PFSK-1 (cell line): ENCODE measurements around the gene SAMD4A.

ENCODE experiments used
- FOXP2 ChIP-seq: optimal IDR thresholded peaks from 2 replicates; pipeline ENCODE3; 2011; ENCODE audit warnings: borderline replicate concordance, control low read depth, inconsistent platforms; ENCODE audit not compliant: insufficient read depth; ENCODE audit errors: extremely low read length, extremely low read depth
- POLR2AphosphoS5 ChIP-seq: IDR thresholded peaks from 2 replicates; pipeline ENCODE4 v1.6.1; 2012; ENCODE audit warnings: low read depth, mild to moderate bottlenecking, control low read depth, low read length, moderate library complexity
- SIN3A ChIP-seq: IDR thresholded peaks from 2 replicates; pipeline ENCODE4 v1.6.1; 2012; ENCODE audit warnings: mild to moderate bottlenecking, low read length, moderate library complexity, borderline replicate concordance; ENCODE audit not compliant: insufficient read depth
- TAF1 ChIP-seq: IDR thresholded peaks from 2 replicates; pipeline ENCODE4 v1.6.1; 2012; ENCODE audit warnings: low read length, control low read depth, borderline replicate concordance; ENCODE audit not compliant: insufficient read depth
- TF ChIP-seq, protein P1 (sequence below), 2 experiments: IDR thresholded peaks; 2 replicates each; pipeline versions ENCODE4 v1.6.1 to v1.8.0; 2011 to 2012; ENCODE audit warnings: low read depth in 2 of 2, low read length in 2 of 2, control low read depth in 1 of 2, inconsistent platforms in 1 of 2, mild to moderate bottlenecking in 1 of 2, moderate library complexity in 1 of 2; ENCODE audit not compliant: insufficient read depth in 1 of 2

SAMD4A gene

GRCh38 chr14:54702492-54702891 is 135.6 kb downstream of the SAMD4A start:
- TF ChIP-seq POLR2AphosphoS5 (no peak), SIN3A (no peak)

- TF ChIP-seq FOXP2, result no peak
- TF ChIP-seq, protein P1, sequence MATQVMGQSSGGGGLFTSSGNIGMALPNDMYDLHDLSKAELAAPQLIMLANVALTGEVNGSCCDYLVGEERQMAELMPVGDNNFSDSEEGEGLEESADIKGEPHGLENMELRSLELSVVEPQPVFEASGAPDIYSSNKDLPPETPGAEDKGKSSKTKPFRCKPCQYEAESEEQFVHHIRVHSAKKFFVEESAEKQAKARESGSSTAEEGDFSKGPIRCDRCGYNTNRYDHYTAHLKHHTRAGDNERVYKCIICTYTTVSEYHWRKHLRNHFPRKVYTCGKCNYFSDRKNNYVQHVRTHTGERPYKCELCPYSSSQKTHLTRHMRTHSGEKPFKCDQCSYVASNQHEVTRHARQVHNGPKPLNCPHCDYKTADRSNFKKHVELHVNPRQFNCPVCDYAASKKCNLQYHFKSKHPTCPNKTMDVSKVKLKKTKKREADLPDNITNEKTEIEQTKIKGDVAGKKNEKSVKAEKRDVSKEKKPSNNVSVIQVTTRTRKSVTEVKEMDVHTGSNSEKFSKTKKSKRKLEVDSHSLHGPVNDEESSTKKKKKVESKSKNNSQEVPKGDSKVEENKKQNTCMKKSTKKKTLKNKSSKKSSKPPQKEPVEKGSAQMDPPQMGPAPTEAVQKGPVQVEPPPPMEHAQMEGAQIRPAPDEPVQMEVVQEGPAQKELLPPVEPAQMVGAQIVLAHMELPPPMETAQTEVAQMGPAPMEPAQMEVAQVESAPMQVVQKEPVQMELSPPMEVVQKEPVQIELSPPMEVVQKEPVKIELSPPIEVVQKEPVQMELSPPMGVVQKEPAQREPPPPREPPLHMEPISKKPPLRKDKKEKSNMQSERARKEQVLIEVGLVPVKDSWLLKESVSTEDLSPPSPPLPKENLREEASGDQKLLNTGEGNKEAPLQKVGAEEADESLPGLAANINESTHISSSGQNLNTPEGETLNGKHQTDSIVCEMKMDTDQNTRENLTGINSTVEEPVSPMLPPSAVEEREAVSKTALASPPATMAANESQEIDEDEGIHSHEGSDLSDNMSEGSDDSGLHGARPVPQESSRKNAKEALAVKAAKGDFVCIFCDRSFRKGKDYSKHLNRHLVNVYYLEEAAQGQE (IDR thresholded peaks at IDR 0.05; ENCODE audit: insufficient read depth in 1 of 2, low read depth in 2 of 2, low read length in 2 of 2), result no peak
- no peak for TF ChIP-seq TAF1
- no peak for TF ChIP-seq SIN3A
- no peak for TF ChIP-seq POLR2AphosphoS5
Observed at GRCh38 chr14:54703082-54703481, 136.2 kb downstream of the SAMD4A start.

DNA sequence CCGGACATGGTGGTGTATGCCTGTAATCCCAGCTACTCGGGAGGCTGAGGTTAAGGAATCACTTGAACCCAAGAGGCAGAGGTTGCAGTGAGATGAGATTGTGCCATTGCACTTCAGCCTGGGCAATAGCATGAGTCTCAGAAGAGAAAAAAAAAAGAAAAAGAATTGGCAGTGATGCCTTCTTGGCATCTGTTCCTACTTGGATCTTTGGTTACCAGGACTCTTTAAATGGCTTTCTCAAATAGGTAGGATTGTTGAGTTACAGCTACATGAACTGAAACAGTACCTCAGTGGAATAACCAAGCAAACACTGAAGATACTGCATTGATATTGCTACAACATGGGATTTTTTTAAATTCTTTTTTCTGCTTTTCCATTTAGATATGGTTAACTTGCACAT is 136.8 kb downstream of the SAMD4A start:
- TF ChIP-seq SIN3A (no peak), FOXP2 (no peak), POLR2AphosphoS5 (no peak), TAF1 (no peak)
- TF ChIP-seq, protein P1 (IDR thresholded peaks at IDR 0.05; ENCODE audit: insufficient read depth in 1 of 2, low read depth in 2 of 2, low read length in 2 of 2), result no peak

GRCh38 chr14:54704768-54705167 is 137.8 kb downstream of the SAMD4A start:
- TF ChIP-seq POLR2AphosphoS5 (no peak), FOXP2 (no peak), SIN3A (no peak), TAF1 (no peak)
- TF ChIP-seq, protein P1 (IDR thresholded peaks at IDR 0.05; ENCODE audit: insufficient read depth in 1 of 2, low read depth in 2 of 2, low read length in 2 of 2), result no peak

- TF ChIP-seq SIN3A (no peak), POLR2AphosphoS5 (no peak), FOXP2 (no peak), TAF1 (no peak)
- TF ChIP-seq, protein P1 (IDR thresholded peaks at IDR 0.05; ENCODE audit: insufficient read depth in 1 of 2, low read depth in 2 of 2, low read length in 2 of 2), result no peak
Observed at GRCh38 chr14:54706769-54707168, 139.8 kb downstream of the SAMD4A start.

DNA sequence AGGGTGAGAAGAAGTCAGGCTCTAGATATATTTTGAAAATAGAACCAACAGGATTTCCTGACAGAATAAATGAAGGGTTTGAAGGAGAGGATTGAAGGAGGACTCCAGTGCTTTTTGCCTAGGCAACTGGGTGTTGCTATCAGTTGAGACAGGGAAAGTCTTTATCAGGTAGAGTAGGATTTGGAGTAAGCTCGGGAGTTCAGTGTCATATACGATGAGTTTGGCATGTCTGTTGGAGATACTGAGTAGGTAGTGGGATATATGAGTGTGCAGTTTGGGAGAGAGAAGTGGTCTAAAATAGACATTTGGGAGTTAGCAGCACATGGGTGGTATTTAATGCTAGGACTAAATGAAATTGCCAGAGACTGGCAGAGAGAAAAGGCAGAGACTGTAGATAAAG is 141.2 kb downstream of the SAMD4A start:
- TF ChIP-seq FOXP2 (no peak), SIN3A (no peak), POLR2AphosphoS5 (no peak), TAF1 (no peak)
- TF ChIP-seq, protein P1 (IDR thresholded peaks at IDR 0.05; ENCODE audit: insufficient read depth in 1 of 2, low read depth in 2 of 2, low read length in 2 of 2), result no peak
